ENCODE results near the gene TNS2. TPM values are rescaled to one million over a fixed set of nuclear protein-coding genes. Genes with fewer than 3 reads are reported as not detected.
A peak's percentile ranks its signal among the peaks of the same experiment; 100 is the strongest.

Gene TNS2
- total RNA-seq, 1 donor from 2014 or later, result 116 TPM

DNA sequence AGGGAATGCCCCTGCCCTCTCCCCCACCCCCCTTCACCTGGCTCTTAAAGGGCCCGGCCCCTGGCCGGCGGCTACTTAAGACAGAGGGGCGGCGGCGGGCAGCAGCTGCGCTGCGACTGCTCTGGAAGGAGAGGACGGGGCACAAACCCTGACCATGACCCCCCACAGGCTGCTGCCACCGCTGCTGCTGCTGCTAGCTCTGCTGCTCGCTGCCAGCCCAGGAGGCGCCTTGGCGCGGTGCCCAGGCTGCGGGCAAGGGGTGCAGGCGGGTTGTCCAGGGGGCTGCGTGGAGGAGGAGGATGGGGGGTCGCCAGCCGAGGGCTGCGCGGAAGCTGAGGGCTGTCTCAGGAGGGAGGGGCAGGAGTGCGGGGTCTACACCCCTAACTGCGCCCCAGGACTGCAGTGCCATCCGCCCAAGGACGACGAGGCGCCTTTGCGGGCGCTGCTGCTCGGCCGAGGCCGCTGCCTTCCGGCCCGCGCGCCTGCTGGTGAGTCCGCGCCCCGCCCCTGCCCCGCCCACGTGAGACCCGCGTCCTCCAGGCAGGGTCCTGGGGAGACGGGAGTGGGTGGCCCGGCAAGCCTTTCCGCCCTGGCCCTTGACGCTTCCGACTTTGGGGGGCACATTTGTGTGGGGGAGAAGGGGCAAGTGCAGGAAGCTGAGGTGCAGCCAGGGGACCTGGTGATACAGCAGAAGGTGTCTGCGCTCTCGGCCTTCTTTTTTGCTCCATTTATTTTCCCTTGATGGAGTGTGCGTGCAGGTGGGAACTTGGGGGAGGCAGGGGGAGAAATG lies 47.9 kb downstream of the TNS2 start, which contains the start of gene IGFBP6:
Gene IGFBP6, plus strand, starts transcription at position 104 of the 790 bp plus-strand sequence. Its CDS starts 51 bp downstream, at position 155.
- TF ChIP-seq, protein P1, sequence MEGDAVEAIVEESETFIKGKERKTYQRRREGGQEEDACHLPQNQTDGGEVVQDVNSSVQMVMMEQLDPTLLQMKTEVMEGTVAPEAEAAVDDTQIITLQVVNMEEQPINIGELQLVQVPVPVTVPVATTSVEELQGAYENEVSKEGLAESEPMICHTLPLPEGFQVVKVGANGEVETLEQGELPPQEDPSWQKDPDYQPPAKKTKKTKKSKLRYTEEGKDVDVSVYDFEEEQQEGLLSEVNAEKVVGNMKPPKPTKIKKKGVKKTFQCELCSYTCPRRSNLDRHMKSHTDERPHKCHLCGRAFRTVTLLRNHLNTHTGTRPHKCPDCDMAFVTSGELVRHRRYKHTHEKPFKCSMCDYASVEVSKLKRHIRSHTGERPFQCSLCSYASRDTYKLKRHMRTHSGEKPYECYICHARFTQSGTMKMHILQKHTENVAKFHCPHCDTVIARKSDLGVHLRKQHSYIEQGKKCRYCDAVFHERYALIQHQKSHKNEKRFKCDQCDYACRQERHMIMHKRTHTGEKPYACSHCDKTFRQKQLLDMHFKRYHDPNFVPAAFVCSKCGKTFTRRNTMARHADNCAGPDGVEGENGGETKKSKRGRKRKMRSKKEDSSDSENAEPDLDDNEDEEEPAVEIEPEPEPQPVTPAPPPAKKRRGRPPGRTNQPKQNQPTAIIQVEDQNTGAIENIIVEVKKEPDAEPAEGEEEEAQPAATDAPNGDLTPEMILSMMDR (IDR thresholded peaks at IDR 0.05), result peak; percentile 6
- Mint-ChIP-seq H3K36me3 (ENCODE audit: unreplicated experiment) (peaks cover 4% of the 10 kb centered on the region), H3K27ac (ENCODE audit: unreplicated experiment) (peak within 1 kb of the TSS; percentile 95), H3K4me1 (ENCODE audit: unreplicated experiment) (peaks cover 35% of the 10 kb centered on the region), H3K9me3 (ENCODE audit: unreplicated experiment) (no peaks in the 10 kb centered on the region), H3K4me3 (ENCODE audit: unreplicated experiment) (peak within 1 kb of the TSS; percentile 70), H3K27me3 (ENCODE audit: unreplicated experiment) (no peaks in the 10 kb centered on the region)
- DNase-seq (ENCODE audit: extremely low spot score, unreplicated experiment), result no peak

DNA sequence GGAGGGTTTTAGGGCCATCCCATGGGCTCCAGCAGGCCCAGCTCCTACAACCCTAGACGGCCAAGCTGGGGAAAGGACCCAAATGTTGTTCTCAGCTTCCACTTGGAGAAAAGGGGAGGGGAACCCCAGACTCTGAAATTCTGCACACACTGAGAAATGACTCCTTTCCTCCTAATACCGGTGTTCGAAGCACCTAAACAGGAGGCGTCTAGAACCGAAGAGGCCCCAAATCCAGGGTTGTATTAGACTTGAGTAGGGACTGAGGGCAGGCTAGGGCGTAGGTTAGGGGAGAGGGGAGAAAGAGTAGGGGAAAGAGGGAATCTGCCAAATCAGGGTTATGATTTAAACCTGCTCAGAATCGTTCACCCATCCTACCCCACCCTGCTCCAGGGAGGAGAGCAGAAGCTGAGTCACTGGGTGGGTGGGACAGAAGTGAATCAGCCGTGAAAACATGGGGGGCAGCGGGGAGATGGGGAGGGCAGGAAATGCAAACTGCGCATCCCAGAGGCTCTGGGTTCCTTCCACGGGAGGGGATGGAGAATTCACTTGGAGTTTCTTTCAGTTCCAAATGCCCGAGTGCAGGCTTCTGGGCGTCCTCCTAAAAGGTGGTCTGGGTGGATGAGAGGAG lies 48.6 kb downstream of the TNS2 start:
- Mint-ChIP-seq H3K9me3 (ENCODE audit: unreplicated experiment) (no peaks in the 10 kb centered on the region), H3K36me3 (ENCODE audit: unreplicated experiment) (peaks cover 4% of the 10 kb centered on the region), H3K27ac (ENCODE audit: unreplicated experiment) (peak overlapping the region; percentile 95), H3K4me3 (ENCODE audit: unreplicated experiment) (peak overlapping the region; percentile 70), H3K27me3 (ENCODE audit: unreplicated experiment) (no peaks in the 10 kb centered on the region), H3K4me1 (ENCODE audit: unreplicated experiment) (peaks cover 35% of the 10 kb centered on the region)
- TF ChIP-seq, protein P1 (IDR thresholded peaks at IDR 0.05), result no peak
- no peak for DNase-seq (ENCODE audit: extremely low spot score, unreplicated experiment)

DNA sequence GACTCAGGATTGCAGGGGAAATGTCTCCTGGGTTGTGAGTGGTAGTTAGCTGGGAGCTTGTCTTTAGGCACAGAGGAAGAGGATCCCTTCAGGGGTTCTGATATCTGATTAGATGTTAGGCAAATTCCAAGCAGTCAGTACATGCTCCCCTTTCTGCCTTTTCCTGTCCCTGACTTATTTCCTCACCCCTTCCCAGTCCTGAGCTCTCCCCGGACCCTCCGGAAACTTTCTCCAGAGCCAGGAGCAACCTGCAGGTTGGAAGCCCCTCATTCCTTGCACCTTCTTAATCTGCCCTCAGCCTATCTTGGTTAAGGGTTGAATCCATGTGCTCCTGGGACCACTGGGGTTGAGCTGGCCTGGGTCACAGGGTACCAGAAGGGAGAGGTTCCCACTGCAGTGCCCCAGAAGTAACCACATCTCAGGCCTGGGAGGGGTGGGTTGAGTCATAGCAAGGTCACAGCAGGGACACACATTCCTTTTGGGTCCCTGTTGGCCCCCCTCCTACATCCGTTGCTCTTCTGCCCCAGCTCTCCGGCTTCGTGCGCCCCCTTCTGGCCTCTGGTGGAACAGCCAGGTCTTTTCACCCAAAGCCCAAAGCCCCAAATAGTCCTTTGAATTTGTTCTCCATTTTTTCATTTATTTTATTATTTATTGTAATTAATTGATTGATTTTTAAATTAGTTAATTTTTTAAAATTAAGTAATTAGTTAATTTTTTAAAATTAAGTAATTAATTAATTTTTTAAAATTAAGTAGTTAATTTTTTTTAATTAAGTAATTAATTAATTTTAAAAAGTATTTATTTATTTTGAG lies 49.4 kb downstream of the TNS2 start:
- no peaks in the 10 kb centered on the region for H3K9me3 Mint-ChIP-seq (ENCODE audit: unreplicated experiment)
- peak overlapping the region; percentile 95 for H3K27ac Mint-ChIP-seq (ENCODE audit: unreplicated experiment)
- peak overlapping the region; percentile 70 for H3K4me3 Mint-ChIP-seq (ENCODE audit: unreplicated experiment)
- TF ChIP-seq, protein P1 (IDR thresholded peaks at IDR 0.05), result peak; percentile 99
- peak; percentile 96 for DNase-seq (ENCODE audit: extremely low spot score, unreplicated experiment)
- H3K4me1 Mint-ChIP-seq (ENCODE audit: unreplicated experiment), result peaks cover 35% of the 10 kb centered on the region
- no peaks in the 10 kb centered on the region for H3K27me3 Mint-ChIP-seq (ENCODE audit: unreplicated experiment)
- peaks cover 4% of the 10 kb centered on the region for H3K36me3 Mint-ChIP-seq (ENCODE audit: unreplicated experiment)

DNA sequence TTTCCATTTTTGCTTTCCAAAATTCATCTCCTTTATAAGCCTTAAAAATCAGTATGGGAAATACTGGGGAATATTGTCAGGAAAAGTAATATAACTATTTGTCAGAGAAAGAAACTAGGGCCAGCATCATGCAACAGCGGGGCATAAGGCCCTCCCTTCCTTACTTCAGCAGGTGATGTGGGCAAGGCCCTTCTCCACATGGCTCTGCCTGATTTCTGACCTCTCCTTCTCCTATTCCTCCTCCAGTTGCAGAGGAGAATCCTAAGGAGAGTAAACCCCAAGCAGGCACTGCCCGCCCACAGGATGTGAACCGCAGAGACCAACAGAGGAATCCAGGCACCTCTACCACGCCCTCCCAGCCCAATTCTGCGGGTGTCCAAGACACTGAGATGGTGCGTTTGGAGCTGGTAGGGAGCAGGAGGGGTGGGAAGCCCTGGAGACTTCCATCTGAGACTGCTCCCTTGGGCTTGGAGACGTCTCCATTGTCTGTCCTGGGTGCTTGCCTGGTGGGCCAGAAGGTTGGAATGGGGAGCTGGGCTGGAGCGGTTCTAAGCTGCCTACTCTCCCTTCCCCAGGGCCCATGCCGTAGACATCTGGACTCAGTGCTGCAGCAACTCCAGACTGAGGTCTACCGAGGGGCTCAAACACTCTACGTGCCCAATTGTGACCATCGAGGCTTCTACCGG lies 50.7 kb downstream of the TNS2 start:
- peaks cover 4% of the 10 kb centered on the region for H3K36me3 Mint-ChIP-seq (ENCODE audit: unreplicated experiment)
- no peak overlapping the region for H3K27ac Mint-ChIP-seq (ENCODE audit: unreplicated experiment)
- H3K9me3 Mint-ChIP-seq (ENCODE audit: unreplicated experiment), result no peaks in the 10 kb centered on the region
- no peak overlapping the region for H3K4me3 Mint-ChIP-seq (ENCODE audit: unreplicated experiment)
- TF ChIP-seq, protein P1 (IDR thresholded peaks at IDR 0.05), result no peak
- no peaks in the 10 kb centered on the region for H3K27me3 Mint-ChIP-seq (ENCODE audit: unreplicated experiment)
- peaks cover 35% of the 10 kb centered on the region for H3K4me1 Mint-ChIP-seq (ENCODE audit: unreplicated experiment)
- no peak for DNase-seq (ENCODE audit: extremely low spot score, unreplicated experiment)
